ENCODE measurements around the gene NRAP.
A peak's percentile ranks its signal among the peaks of the same experiment; 100 is the strongest.

The NRAP gene

GRCh38 chr10:113681533-113682470 lies 18.0 kb upstream of the NRAP start:
- Histone ChIP-seq H3K9me3 (ENCODE audit: low read length) (peaks cover 15% of the 10 kb centered on the region; the same call in 1 of the 2 replicates), H3K9ac (ENCODE audit: low read length) (peak overlapping the region; percentile 90; the same call in 1 of the 2 replicates), H2AFZ (ENCODE audit: low read length) (no peak overlapping the region), H3K27ac (ENCODE audit: low read depth, low read length, poor library complexity, severe bottlenecking) (peak overlapping the region; percentile 62), H3K4me3 (ENCODE audit: low read depth, low read length, poor library complexity, severe bottlenecking) (peak overlapping the region; percentile 93), H3K36me3 (ENCODE audit: insufficient read depth, low read length) (peaks cover 17% of the 10 kb centered on the region), H3K79me2 (ENCODE audit: insufficient read depth, low read length) (peaks cover 21% of the 10 kb centered on the region; the same call in 1 of the 2 replicates), H3K9me2 (ENCODE audit: low read depth, low read length) (no peaks in the 10 kb centered on the region), H3K27me3 (ENCODE audit: insufficient read depth, low read length) (no peaks in the 10 kb centered on the region), H4K20me1 (ENCODE audit: insufficient read depth, low read length) (no peaks in the 10 kb centered on the region), H3K4me1 (ENCODE audit: insufficient read depth, low read length, severe bottlenecking) (peaks cover 21% of the 10 kb centered on the region), H3K4me2 (ENCODE audit: low read length) (peak overlapping the region; percentile 99), H3F3A (ENCODE audit: insufficient read depth, low read length) (no peaks in the 10 kb centered on the region)
- no peak for TF ChIP-seq EZH2 (IDR thresholded peaks at IDR 0.05; ENCODE audit: borderline replicate concordance, low read length)
- no peak for TF ChIP-seq CTCF (IDR thresholded peaks at IDR 0.05; ENCODE audit: low read length)

GRCh38 chr10:113680190-113681111 lies 16.6 kb upstream of the NRAP start:
- Histone ChIP-seq H3K27me3 (ENCODE audit: insufficient read depth, low read length) (no peaks in the 10 kb centered on the region), H3K36me3 (ENCODE audit: insufficient read depth, low read length) (peaks cover 17% of the 10 kb centered on the region), H2AFZ (ENCODE audit: low read length) (no peak overlapping the region), H3K4me1 (ENCODE audit: insufficient read depth, low read length, severe bottlenecking) (peaks cover 21% of the 10 kb centered on the region), H3K4me2 (ENCODE audit: low read length) (peak overlapping the region; percentile 99), H3K4me3 (ENCODE audit: low read depth, low read length, poor library complexity, severe bottlenecking) (peak overlapping the region; percentile 93), H3F3A (ENCODE audit: insufficient read depth, low read length) (no peaks in the 10 kb centered on the region), H3K9me3 (ENCODE audit: low read length) (peaks cover 8% of the 10 kb centered on the region; the same call in 1 of the 2 replicates), H3K9ac (ENCODE audit: low read length) (peak overlapping the region; percentile 90), H4K20me1 (ENCODE audit: insufficient read depth, low read length) (no peaks in the 10 kb centered on the region), H3K79me2 (ENCODE audit: insufficient read depth, low read length) (peaks cover 16% of the 10 kb centered on the region; the same call in 1 of the 2 replicates), H3K27ac (ENCODE audit: low read depth, low read length, poor library complexity, severe bottlenecking) (peak overlapping the region; percentile 62), H3K9me2 (ENCODE audit: low read depth, low read length) (no peaks in the 10 kb centered on the region)
- TF ChIP-seq EZH2 (IDR thresholded peaks at IDR 0.05; ENCODE audit: borderline replicate concordance, low read length) (no peak), CTCF (IDR thresholded peaks at IDR 0.05; ENCODE audit: low read length) (no peak)

- Histone ChIP-seq H3F3A (ENCODE audit: insufficient read depth, low read length) (no peaks in the 10 kb centered on the region), H3K4me3 (ENCODE audit: low read depth, low read length, poor library complexity, severe bottlenecking) (peak within 1 kb of the TSS; percentile 93), H4K20me1 (ENCODE audit: insufficient read depth, low read length) (no peaks in the 10 kb centered on the region), H3K9ac (ENCODE audit: low read length) (peak within 1 kb of the TSS; percentile 90), H3K4me2 (ENCODE audit: low read length) (peak within 1 kb of the TSS; percentile 99), H3K9me2 (ENCODE audit: low read depth, low read length) (no peaks in the 10 kb centered on the region), H3K27ac (ENCODE audit: low read depth, low read length, poor library complexity, severe bottlenecking) (peak within 1 kb of the TSS; percentile 62), H3K27me3 (ENCODE audit: insufficient read depth, low read length) (no peaks in the 10 kb centered on the region), H3K4me1 (ENCODE audit: insufficient read depth, low read length, severe bottlenecking) (peaks cover 21% of the 10 kb centered on the region), H3K36me3 (ENCODE audit: insufficient read depth, low read length) (peaks cover 13% of the 10 kb centered on the region), H3K79me2 (ENCODE audit: insufficient read depth, low read length) (peaks cover 9% of the 10 kb centered on the region; the same call in 1 of the 2 replicates), H3K9me3 (ENCODE audit: low read length) (peaks cover 2% of the 10 kb centered on the region; the same call in 1 of the 2 replicates), H2AFZ (ENCODE audit: low read length) (peak within 1 kb of the TSS; percentile 93)
- TF ChIP-seq CTCF (IDR thresholded peaks at IDR 0.05; ENCODE audit: low read length) = no peak; the same call in none of the 2 replicates
- TF ChIP-seq EZH2 (IDR thresholded peaks at IDR 0.05; ENCODE audit: borderline replicate concordance, low read length) = no peak
Measured at GRCh38 chr10:113679463-113680189, 15.8 kb upstream of the NRAP start, which contains the start of gene CASP7. Gene CASP7 (plus strand): TSS chr10:113679912. CDS start chr10:113697494, 17,582 bp downstream.
